ENCODE measurements around the gene HIGD1C.
"Not testable (repeated sequence)": the region's sequence is repeated elsewhere in the genome, so short reads cannot be mapped to it uniquely, and the experiment has no call there.

HIGD1C gene

GRCh38 chr12:50984586-50985298 is 32.4 kb downstream of the HIGD1C start:
- DNase-seq (ENCODE audit: low spot score), result no peak

DNA sequence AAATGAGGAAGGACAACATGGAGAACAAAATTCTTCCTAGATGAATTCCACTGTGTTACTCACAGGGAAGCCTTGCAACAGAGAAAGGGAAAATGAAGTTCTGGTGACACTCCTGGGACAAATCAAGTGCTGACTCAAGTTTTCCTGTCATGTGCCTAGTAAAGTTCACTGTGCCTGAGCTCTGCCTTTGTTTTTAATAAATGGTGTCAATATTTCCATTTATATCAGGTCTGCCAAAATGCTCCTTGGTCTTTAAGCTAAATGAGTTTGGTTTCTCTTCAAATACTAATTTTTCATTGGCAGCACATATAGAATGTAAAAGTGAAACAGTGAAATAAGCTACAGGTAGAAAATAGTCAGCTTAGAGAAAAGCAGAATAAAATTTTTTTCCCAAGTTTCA is 33.0 kb downstream of the HIGD1C start:
- no peak for DNase-seq (ENCODE audit: low spot score)

- DNase-seq (ENCODE audit: low spot score), result peak; percentile 59
Measured at GRCh38 chr12:50986966-50987737, 34.8 kb downstream of the HIGD1C start.

- DNase-seq (ENCODE audit: low spot score), result no peak
Measured at GRCh38 chr12:50988051-50988450, 35.7 kb downstream of the HIGD1C start.

DNA sequence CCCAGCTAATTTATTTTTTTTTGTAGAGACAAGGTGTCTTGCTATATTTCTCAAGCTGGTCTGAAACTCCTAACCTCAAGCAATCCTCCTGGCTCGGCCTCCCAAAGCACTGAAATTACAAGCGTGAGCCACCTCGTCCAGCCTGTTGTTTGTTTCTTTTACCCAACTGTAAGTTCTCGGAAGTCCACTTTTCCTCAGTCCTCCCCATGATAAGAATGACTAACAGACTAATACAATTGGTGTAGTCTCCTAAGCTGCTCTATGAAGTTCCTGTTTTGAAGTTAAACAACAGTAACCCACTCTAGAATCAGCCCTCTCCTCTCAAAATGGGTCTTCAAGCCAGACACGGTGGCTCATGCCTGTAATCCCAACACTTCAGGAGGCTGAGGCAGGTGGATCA is 36.5 kb downstream of the HIGD1C start:
- no peak for DNase-seq (ENCODE audit: low spot score)

GRCh38 chr12:50990147-50990727 is 37.9 kb downstream of the HIGD1C start:
- DNase-seq (ENCODE audit: low spot score), result no peak

GRCh38 chr12:50990791-50991190 is 38.4 kb downstream of the HIGD1C start:
- no peak for DNase-seq (ENCODE audit: low spot score)

DNA sequence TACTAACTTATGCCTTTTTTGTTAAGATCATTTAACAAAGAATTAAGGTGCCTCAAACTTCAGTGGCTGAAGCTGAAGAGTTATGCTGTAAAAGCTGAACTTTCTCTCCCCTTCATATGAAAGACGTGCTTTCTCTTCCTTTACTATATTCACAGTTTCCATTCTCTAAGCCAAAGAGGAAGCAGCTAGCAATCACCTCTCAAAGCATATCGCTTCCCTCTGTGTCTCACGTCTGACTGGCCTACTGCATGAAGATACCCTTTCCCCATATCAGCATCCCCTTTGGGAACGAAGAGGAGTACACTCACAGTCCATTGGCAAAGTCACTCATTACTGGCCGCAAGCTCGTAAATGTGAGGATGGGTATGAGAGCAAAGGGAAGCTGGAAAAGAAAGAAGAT is 38.9 kb downstream of the HIGD1C start:
- no peak for DNase-seq (ENCODE audit: low spot score)

DNA sequence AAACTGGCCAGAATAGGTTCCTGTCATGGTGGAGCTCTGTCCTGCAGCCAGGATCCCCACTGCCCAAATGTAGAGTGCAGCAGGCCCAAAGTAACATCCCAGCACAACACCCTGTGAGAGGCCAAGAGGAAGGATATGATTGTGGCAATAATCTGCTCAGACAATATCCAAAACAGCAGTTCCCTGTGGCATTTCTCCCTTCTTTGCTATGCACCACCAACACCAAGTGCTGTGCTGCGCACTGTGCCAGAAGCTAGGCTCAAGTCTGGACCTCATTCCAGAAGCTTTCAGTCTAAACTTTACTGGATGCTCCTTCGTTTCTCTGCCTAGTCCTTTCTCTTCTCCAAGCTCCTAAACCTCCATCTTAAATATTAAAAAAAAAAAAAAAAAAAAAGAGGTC is 40.5 kb downstream of the HIGD1C start:
- DNase-seq (ENCODE audit: low spot score), result no peak

GRCh38 chr12:50999093-50999492 is 46.7 kb downstream of the HIGD1C start:
- DNase-seq (ENCODE audit: low spot score), result no peak

DNA sequence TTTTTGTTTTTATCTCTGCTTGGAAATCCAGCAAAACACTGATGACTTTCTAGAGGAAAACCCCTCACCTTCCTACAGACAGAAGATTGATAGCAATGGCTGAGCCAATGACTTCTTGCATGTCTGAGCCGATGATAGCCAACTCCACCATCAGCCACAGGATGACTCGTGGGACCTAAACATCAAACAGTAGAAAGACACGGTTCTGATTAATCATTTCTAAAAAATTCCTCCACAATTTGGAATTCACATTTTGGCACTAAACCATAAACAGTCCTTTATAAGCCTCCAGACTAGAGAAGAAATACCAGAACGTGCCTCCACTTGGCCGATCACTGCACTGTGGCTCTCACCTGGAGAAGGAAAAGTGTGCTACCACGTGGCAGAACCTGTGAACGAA is 47.9 kb downstream of the HIGD1C start:
- no peak for DNase-seq (ENCODE audit: low spot score)

DNA sequence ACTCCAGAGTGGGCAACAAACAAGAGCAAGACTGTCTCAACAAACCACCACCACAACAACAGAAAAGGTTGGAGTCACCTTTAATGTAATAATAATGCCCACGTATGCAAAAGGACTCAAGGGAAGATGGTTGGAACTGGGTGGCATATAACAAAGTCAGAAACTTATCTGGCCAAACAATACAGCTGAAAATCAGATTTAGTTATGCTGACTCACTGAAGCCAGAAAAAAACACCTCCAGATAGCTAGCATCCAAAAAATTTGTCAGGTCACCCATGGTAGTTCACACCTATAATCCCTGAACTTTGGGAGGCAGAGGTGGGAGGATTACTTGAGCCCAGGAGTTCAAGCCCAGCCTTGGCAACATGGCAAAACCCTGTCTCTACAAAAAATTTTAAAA is 49.5 kb downstream of the HIGD1C start:
- no peak for DNase-seq (ENCODE audit: low spot score)

DNA sequence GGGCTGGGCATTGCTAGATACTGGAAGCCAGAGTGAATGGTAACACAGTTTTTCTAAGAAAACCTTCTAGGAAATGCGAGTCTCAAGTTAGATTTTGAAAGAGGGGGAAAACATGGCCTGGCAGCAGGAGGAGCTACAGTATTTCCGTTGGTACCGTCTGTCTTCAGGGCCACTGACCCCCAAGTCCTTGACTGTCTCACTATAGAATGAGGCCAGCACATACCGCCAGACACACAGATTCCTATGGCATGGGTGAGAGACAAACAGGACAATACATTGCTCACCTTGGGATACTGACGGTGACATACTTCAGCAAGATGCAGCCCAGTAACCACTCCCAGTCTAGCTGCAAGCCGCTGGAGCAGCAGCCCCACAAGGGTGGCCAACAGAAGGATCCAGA is 52.2 kb downstream of the HIGD1C start:
- DNase-seq (ENCODE audit: low spot score), result no peak

DNA sequence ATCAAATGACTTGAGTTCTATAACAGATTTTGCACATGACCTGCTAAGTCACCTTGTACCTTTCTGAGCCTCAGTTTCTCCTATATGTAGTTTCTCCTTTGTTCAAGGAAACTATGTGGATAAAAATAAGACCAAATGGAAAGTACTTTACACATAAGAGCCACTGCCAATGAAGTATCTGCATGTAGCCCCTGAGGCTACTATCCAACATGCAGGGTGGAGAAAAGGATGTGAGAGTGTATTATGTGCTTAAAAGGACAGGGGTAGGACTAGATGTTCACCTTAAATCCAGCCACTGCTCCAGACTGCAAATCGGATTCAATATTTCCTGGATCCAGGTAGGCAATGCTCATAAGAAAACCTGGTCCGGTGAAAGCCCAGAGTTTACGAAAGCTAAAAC is 52.7 kb downstream of the HIGD1C start:
- no peak for DNase-seq (ENCODE audit: low spot score)

DNA sequence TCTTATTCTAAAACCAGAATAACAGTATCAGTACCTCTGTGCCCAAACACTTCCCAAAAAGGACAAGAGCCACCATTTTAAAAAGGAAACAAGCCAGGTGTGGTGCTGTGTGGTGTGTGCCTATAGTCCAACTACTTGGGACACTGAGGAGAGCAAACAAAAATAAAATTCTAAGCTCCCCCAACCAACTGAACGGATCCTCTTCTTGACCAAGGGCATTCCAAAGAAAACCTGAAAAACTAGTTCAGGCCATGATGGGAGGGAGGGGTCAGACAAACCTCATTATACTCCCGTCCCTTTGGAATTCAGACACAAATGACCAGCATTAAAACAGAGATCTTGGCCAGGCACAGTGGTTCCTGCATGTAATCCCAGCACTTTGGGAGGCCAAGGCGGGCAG is 53.3 kb downstream of the HIGD1C start:
- DNase-seq (ENCODE audit: low spot score), result no peak

- no peak for DNase-seq (ENCODE audit: low spot score)
Measured at GRCh38 chr12:51008329-51009055, 56.1 kb downstream of the HIGD1C start.

DNA sequence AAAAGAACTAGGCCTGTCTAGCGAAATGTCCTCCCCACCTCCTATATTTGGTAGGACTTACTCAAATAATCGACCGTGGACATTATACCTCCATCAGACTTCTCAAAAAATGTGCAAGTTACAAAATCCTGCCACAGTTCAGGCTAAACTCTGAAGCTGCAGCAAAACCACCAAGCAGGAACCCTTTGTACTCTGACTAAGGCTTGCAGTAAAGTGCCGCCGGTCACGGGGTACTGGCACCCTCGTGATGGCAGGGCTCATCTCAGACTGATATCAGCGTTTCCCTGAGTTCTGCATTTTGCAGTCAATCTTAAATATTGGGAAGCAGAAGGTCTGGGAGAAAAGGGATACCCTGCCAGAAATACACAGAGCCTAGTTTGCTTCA is 56.7 kb downstream of the HIGD1C start:
- peak; percentile 39 for DNase-seq (ENCODE audit: low spot score)

DNA sequence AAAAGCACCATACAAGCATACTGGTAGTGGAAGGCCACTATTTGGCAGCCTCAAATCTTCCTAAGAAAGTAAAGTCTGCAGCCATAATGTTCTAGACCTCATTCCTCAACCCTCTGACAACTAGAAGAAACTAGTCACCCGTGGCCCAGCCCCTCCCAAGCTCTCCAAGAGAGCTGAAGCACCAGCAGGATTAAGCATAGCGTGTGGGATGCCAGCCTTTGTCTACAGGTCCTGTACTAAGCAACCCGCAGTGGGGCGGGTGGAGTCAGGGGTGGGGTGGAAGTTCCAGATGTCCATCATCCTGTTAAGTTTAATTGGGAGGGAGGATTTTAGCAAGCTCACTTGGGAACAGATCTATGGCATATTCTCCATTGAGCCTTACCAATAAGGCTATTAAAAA is 59.6 kb downstream of the HIGD1C start:
- DNase-seq (ENCODE audit: low spot score), result no peak

DNA sequence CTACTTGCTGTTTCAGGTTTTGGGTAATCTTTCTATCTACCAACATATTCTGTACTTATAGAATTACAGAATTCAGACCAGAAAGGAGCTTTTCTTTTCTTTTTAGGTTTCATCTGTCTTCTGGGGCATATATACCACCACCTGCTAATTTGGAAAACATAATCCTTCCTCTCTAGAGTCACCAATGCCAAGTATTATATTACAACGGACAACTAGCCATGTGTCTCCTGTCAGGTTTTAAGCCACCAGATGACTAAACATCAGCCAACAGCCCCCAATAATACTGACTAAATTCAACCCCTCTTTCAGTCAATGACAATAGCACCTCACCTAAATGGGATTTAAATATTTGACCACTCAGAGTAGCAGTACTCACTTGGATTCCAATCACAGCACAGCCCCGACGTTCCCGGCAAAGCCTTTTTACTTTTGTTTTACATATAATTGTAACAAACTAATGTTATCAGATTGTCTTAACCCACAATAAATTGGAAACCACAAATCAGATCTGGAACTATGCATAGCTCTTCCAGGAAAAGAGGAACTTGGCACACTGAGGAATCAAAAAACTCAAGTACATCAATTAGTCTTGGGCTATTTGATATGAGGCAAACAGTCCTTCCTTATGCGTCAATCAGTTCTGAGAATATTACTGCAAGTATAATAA is 60.4 kb downstream of the HIGD1C start:
- DNase-seq (ENCODE audit: low spot score), result no peak

DNA sequence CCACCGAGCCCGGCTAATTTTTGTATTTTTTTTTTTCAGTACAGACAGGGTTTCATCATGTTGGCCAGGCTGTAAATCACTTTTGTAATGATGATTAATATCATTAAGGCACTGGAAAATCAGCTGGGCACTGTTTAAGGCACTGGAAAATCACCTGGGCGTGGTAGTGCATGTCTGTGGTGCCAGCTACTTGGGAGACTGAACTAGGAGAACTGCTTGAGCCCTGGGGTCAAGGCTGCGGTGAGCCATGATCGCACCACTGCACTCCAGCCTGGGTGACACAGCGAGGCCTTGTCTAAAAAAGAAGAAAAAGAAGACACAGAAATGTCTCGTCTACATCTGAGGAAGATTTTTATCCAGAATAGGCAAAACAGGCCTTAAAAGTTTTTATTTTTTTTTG is 61.1 kb downstream of the HIGD1C start:
- DNase-seq (ENCODE audit: low spot score), result no peak

DNA sequence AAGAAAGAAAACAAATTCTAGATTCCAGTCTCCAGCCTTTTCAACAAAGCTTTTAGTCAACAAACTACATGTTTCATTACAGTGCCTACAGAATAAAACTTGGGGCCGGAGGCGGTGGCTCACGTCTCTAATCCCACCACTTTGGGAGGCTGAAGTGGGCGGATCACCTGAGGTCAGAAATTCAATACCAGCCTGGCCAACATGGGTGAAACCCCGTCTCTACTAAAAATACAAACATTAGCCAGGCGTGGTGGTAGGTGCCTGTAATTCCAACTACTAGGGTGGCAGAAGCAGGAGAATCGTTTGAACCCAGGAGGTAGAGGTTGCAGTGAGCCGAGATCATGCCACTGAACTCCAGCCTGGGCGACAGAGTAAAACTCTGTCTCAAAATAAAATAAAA is 62.1 kb downstream of the HIGD1C start:
- not testable (repeated sequence) for DNase-seq (ENCODE audit: low spot score)

DNA sequence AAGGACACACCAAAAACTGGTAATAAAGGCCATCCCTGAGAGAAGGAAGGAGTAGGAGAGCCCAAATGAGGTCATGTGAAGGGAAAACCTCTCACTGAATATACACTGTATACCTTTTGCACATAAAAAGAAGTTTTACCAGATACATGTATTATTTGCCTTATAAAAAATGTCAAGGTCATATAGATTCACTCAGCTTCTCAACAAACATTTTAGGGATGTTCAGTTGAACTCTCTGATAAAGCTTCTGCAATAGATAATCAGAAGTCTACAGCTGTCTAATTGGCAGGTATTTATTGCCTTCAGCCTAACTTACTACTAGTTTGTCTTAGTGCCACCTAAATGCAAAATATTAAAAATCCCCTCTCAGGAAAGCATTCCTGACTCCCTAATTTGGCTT is 65.1 kb downstream of the HIGD1C start:
- peak; percentile 70 for DNase-seq (ENCODE audit: low spot score)

Data from hematopoietic multipotent progenitor cell treated with erythropoietin and hydrocortisone succinate and interleukin-3 and kit ligand, for 17 days (in vitro differentiated cells).